LHCN-M2 (cell line): ENCODE results near the gene SNCAIP. TPM values are rescaled to one million over a fixed set of nuclear protein-coding genes. Genes with fewer than 3 reads are reported as not detected.
"Not testable (repeated sequence)": the region's sequence is repeated elsewhere in the genome, so short reads cannot be mapped to it uniquely, and the experiment has no call there.

Source experiments
- DNase-seq: peaks from one replicate; pipeline ENCODE4 v3.0.0-alpha.2; 2012; ENCODE audit warnings: low read depth
- total RNA-seq: library from RNA; depleted of rRNA; stranded (reverse); fragments of >200 nt; gene quantifications from 2 replicates; pipeline ENCODE4 v1.2.3, GENCODE V29; 2014

SNCAIP gene
- total RNA-seq, 1 experiment from 2014 or later = not detected

DNA sequence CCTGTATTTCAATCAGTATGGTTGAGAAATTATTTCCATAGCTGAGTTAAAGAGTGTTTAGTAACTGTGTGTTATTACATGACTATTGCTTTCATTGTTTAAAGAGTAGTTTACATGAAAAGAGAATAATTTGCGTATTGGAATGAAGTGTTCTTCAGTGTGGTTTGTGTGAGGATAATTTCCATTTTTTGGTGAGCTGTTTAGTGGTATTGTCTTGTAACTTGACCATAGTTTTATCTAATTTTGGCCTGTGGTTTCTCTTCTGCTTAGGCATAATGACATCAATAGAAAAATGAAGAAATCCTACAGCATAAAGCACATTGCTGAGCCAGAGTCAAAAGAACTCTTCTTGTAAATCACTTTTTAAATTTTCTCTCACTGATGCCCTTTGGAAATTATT is 151.2 kb downstream of the SNCAIP start:
- DNase-seq = no peak

DNA sequence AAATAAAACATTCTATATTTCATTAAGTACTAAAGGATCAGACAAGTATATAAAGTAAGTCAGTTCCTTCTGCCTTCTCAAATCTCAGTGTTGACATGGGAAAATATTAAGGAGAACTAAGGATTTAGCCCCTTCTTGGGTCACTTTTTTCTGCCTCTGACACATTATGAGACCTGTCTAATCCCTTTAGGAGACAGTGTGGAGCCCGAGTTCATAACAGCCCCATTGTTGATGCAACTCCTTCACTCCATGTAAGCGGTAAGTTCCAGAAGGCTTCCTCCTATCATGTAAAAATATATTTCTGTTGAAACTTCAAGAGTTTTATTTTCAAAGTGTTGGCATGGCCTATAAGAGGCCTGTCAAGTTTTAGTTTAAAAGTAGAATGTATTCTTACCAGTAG is 152.2 kb downstream of the SNCAIP start:
- DNase-seq = no peak

DNA sequence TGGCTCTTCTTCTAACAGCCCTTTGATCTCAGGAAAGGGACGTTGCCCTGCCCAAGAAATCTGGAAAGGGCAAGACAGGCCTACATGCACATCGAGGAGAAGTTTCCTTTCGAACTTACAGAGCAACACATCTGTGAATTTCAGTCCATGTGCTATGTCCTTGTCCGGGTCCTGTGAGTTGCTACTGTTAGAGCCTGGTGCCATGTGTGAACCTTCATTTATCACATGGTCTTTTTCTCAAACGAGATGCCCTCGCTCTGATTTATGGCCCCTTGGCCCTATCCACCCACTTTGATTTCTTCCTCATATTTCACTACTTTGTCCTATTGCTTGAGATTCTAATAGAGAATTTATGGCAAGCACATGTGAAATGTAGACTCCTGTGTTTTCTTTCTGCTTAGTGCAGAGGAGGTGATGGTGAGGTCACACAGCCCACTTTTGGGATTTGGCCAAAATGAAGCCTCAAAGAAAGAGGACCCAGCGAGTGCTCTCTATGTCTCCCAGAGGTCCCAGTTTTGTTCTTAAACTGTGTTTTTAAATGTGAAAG is 153.1 kb downstream of the SNCAIP start:
- no peak for DNase-seq

DNA sequence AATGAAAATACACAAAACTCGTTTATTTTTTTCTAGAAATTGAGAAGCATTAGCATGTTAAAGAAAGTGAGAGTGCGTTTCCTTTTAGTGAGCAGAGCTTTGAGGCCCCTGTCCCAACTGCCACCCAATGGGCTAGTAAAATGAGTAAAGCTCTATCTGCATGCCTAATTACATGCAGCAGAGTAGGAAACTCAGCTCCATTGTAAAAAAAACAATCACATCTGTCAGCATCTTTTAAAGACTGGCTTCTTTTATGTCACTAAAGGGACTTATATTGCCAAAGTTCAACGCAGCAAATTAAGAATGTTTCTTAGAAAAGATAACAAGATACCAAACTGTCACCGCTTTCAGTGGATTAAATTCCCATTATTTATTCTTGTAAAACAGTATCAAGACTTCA is 154.0 kb downstream of the SNCAIP start:
- no peak for DNase-seq

DNA sequence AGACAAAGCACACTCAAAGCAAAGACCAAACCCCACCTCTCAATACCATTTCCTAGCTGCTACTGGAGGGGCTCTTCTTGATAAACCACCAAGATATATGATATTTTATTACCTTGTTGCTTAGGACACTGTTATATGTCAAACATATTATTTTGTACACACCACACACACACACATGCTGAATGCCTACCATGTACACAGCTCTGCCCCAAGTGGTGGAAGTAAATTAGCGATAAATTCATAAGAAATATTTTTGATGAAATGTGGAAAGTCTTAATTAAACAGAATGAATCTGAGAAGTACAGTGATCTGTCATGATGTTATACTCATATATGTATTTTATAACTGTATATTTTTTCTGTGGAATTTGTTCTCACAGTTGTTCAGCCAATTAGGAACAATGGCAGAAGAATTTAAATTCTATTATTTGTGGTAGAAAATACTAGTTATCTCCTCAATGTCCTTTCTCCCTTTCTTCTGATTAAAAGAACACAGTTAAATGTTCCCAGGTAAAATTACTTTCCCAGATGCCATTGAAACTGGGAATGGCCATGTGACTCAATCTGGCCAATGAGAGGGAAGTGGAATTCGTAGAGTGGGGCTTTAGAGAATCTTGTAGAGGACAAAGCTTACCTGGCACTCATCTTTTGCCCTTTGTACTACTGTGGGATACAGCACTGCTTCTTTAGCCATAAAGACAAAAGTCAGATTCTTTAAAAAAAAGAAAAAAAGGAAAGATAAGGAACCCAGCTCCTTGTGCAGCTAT is 156.5 kb downstream of the SNCAIP start:
- DNase-seq = no peak

DNA sequence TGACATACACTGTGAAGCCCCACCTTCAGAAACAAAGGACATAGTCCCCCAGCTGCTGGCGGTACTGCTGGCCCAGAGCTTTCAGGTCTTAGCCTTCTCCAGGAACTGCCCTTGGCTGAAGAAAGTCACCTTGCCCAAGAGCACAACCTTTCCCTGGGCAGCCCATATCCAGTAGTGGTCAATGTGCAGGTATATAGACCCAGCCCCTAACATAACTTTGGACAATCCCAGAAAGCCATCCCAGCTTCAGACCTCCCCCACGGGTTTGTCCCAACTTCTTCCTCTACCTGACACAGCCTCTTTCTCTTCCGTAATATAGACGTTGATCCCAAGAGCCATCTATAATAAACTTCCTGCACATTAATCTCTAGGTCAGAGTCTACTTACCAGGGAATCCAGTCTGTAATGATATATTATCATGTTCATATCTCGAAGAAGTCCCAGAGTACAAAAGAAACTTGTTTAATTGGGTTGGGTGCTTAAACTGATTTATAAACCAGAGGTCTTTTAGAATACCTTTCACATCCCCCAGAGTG is 157.4 kb downstream of the SNCAIP start:
- DNase-seq = no peak

DNA sequence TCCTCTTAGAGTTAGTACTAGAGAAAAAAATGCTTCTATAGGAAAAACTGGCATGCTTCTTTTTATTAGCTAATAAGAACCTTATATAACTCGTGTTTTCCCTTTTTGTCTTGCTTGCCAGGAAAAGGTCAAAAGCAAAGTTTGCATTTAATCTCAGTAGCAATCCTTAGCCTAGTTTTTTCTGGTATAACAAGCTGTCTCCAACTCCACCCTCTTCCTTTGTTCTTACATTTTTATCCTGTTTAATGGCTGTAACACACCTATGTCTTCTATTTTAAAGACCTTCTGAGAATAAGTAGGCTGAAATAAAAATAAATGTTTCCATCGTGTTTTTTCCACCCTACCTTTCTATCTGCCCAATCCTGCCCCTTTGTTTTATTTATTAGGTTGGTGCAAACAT is 158.3 kb downstream of the SNCAIP start:
- no peak for DNase-seq

DNA sequence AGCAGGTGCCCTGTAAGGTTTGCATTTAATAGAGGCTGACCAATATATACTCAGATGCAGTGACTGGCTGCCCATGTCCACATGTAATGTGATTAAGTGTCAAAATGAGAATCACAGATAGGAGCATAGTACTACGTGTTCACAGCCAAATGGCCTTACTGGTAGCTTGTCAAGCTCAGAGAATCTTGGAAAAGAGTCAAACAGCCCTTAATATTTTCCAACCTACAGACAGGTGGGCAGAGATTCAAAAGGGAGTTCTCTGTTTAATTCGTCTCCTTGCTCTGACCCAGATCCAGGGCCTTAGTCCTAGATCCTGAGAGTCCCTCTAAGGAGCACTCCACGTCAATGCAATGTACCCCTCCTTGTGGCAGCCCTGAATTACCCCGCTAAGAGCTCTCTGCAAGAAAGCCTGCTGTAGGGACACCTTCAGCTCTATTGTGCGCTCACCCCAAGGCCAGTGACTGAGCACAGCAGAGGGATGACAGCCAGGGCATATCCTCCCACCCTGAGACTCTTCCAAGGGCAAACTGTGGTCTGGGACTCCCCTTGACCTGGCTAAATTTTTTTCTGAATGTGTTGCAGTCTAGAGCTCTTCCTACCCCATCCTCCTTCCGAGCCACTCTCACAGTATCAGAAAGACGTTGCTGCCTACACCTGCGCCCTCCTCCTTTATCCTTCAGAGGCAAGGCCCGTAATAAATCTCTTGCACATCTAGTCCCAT is 159.2 kb downstream of the SNCAIP start:
- DNase-seq = no peak

DNA sequence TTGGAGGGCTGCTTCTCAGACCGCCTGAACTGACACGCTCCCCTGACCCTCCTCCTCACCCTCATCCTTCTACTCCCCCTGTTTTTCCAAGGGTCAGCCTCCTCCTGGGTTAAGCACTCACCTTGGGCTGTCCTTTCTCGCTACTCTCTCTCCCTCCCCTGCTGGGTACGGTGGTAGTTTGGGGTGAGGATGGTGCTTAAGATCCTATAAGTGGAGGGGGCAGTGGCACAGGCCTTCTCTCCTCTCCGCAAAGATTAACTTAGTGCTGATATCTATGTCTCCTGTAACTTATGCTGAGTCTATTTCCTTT is 159.7 kb downstream of the SNCAIP start:
- DNase-seq = no peak

DNA sequence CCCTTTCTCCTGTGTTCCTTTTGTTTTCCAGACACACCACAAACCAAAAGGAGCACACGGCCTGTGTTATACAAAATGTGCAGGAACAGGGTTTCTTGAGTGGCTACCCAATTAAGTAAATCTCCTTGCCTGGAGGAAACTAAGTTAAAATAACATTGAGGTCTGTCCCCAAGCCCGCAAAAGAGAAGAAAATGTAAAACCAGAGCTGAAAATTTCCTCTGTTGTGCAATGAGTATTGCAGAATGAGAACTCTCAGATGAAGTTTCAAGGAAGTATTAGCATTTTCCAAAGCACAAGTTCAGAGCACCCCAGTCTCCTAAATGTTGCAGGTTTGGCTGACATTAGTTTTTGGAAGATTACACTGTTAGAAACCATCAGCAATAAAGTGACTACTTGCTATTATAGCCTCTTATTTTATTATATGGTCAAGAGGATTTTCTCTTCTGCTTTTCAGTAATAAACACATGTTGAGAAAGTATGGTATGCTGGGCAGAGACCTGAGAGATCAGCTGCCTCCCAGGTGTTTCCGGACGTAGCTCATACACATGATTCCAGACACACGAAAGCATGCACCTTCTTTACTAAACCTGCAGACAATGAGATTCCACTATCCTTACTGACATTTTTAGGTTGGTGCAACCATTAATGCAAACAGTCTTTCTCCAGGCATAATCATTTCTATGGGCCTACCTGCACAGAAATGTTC is 161.3 kb downstream of the SNCAIP start:
- no peak for DNase-seq

DNA sequence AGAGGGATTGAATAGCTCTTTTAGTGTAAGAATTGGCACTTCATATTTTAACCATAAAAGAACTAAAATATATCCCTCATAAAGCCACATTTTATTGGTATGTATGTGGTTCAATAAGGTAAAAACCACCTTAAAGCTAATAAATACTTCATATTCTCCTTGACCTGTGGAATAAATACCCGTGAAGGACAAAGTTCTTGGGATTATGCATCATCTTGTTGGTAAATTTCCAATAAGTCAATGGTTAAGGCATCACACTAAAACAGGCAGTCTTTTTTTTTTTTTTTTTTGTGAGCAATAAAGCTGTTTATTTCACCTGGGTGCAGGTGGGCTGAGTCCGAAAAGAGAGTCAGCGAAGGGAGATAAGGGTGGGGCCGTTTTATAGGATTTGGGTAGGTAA is 161.9 kb downstream of the SNCAIP start:
- no peak for DNase-seq

DNA sequence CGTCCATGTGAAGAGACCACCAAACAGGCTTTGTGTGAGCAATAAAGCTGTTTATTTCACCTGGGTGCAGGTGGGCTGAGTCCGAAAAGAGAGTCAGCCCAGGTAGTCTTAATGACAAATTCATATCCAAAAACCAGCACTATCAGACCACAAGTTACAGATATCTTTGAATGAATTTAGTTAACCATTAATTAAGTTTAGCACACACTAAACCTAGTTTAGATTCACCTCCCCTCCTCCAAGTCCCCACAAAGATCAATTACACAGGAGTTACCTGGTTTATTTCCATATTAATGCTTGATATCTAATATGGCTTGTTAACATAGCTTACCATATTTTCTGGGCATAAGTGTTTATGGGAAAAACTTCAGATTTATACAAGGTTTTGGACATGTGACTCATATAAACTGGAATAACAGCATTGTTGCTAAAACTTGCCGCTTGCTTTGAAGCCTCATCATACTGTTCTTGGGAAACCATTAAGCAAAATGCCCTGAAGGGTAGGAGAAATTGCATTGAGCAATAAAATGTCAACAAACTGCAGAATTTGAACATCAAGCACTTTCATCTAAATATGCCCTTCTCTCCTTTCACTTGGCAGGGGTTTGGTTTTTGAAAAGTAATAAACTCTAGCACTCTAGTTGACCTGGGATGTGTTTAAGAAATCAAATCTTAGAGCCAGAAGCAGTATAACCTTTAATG is 166.9 kb downstream of the SNCAIP start:
- DNase-seq = no peak

DNA sequence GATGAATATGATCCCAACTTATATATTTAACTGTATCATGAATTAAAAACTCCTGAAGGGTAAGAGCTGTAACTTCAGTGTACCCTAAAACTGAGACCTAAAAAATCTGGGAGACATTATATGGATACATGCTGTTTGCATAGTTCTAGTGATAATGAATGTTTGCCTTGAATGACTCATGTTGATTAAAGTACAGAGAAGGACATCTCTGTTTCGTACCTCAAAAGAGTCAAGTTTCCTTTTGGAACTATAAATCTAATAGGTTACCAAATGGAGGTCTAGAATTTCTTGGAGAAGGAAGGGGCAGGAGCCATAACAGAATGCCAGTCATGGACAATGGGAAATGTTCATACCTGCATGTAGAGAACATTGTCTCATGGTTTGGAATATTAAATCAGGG is 168.1 kb downstream of the SNCAIP start:
- DNase-seq = no peak

DNA sequence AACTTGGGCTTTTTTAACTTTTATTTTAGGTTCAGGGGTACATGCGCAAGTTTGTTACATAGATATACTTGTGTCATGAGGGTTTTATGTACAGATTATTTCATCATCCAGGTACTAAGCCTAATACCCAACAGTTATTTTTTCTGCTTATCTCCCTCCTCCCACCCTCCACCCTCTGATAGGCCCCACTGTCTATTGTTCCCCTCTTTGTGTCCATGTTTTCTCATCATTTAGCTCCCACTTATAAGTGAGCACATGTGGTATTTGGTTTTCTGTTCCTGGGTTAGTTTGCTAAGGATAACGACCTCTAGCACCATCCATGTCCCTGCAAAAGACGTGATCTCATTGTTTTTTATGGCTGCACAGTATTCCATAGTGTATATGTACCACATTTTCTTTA is 172.1 kb downstream of the SNCAIP start:
- DNase-seq = no peak

DNA sequence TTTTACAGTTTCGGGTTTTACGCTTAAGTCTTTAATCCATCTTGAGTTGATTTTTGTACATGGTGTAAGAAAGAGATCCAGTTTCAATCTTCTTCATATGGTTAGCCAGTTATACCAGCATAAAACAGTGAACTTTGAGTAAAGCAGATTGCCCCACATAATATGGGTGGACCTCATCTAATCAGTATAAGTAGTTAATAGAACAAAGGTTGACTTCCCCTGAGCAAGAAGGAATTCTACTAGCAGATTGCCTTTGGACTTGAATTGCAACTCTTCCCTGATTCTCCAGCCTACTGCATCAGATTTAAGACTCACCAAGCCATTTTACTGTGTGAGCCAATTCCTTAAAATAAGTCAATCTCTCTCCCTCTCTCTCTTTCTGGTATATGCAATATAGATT is 173.2 kb downstream of the SNCAIP start:
- no peak for DNase-seq

DNA sequence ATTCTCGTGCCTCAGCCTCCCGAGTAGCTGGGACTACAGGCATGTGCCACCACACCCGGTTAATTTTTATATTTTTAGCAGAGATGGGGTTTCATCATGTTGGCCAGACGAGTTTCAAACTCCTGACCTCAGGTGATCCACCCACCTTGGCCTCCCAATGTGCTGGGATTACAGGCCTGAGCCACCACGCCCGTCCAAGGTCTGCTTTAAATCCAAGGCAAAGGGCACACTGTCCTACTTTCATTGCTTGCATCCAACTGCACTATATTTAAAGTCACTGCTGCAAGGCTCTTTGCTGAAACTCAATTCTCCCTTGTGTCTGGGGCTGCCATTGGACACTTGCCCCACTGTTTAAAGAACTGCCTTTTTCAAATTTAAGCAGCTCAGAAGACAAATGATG is 174.6 kb downstream of the SNCAIP start:
- not testable (repeated sequence) for DNase-seq

DNA sequence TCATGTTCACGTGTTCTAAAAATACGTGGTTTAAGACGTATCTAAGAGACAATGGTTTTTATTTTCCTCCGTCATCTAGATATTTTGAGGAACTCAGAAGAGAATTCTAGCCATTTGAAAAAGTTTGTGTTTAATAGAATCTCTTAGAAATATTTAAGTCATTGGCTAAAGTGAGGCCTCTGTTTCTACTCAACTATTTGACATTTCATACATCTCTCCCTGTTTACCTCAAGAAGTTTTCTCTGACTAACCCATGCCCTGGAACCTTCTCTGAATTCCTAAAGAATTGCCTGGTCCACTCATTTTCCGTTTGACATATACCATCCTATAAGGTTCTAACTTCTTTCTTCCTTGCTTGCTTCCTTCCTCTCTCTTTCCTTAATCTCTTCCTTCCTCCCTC is 178.7 kb downstream of the SNCAIP start:
- no peak for DNase-seq

DNA sequence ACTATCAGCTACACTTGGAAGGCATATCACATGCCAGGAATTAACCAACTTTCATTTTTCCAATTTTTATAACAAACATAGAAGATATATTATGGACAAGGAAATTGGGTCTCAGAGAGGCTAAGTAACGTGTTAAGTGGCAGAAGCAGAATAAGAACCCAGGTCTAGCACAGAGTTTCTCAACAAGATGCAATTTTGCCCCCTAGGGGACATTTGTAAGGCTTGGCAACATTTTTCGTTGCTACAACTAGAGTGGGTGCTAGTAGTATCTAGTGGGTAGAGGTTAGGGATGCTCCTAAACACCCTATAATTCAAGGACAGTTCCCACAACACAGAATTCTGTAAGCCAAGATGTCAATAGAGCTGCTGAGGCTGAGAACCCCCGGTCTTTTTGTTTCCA is 180.6 kb downstream of the SNCAIP start:
- DNase-seq = no peak

DNA sequence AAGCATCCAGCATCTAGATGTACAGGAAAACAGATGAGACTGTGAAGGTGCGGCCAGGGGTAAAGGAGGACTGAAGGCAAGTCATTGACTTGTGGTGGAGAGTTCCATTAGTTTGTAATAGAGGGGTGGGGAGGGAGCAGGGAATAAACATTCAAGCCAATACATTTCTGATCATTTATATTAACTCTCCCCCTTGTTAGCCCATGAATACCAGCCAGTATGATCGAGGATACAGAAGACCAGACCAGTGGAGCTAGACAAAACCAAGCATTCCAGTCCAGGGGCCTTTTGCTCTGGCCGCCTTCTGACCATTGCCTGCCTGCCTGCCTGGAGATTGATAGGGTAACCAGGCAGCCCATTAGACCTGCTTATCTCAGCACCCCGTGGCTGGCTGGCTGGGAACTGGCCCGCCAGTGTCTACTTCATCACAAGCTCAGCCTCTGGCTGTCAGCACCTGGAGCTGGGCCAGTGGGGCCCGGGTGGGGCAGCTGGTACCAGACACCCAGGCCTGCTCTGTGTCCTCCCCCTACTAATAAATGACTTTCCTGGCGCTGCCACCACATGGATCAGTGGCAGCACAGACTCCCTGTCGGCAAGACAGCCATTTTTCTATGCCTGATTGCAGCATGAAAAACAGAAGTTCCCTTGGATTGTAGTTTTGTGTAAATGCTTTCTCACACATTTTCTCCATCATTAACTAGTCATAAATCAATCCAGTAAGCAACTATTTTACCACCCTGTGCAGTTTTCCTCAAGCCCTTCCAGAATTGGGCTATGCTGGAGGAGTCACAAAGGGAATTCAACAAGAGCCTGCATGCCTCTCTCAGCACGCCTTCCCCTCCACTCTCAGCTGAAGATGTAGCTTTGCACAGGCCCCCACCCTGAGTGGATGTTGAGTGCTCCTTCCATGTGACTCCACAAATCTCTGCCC is 181.3 kb downstream of the SNCAIP start:
- DNase-seq = no peak

DNA sequence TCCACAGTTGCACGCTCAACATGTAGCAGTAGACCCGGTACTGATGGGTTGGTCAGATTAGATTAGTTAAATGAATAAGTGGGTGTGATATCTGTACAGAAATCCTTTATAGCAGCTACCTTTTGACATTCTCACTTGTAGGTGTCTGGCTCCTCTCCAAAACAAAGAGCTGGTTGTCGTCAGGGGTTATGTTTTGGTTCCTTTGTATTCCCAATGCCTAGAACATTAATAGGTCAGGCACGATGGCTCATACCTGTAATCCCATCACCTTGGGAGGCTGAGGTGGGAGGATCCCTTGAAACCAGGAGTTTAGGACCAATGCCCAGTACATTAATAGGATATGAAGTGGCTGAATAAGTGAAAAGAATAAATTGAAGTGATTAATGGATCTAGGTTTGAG is 182.1 kb downstream of the SNCAIP start:
- DNase-seq = no peak

DNA sequence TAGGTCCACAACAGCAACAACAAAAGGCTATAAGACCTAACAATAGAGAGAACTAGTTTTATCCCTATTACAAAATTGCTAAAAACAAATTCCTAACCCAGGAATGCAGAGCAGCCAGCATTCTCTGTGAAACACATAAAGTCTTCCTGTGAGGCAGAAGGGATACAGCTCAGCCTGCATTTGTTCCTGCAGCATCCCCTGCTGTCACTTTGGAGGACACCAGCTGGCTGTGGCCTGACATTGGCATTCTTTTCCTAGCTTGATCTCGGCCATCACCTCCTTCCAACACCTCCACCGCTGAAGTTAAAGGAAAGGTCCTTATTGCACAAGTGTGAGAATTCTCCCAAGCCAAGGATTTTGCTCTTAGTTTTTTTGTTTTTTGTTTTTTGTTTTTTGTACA is 186.1 kb downstream of the SNCAIP start:
- DNase-seq = no peak
